HG03139 (cell line): ENCODE data around the gene ERBB2.

Experiments
- ATAC-seq: cut with Tn5 transposase; IDR thresholded peaks from one replicate; pipeline ENCODE4 v1.9.1; 2021; ENCODE audit not compliant: unreplicated experiment

ERBB2 gene

DNA sequence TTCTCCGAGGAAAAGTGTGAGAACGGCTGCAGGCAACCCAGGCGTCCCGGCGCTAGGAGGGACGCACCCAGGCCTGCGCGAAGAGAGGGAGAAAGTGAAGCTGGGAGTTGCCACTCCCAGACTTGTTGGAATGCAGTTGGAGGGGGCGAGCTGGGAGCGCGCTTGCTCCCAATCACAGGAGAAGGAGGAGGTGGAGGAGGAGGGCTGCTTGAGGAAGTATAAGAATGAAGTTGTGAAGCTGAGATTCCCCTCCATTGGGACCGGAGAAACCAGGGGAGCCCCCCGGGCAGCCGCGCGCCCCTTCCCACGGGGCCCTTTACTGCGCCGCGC lies at the start of gene ERBB2:
Gene ERBB2 (plus strand): TSS at position 247 of the 330 bp plus-strand sequence. CDS start 175 bp downstream, outside the sequence.
- ATAC-seq: no peak

GRCh38 chr17:39650121-39650579 lies 49.7 kb upstream of the ERBB2 start:
- ATAC-seq: no peak

DNA sequence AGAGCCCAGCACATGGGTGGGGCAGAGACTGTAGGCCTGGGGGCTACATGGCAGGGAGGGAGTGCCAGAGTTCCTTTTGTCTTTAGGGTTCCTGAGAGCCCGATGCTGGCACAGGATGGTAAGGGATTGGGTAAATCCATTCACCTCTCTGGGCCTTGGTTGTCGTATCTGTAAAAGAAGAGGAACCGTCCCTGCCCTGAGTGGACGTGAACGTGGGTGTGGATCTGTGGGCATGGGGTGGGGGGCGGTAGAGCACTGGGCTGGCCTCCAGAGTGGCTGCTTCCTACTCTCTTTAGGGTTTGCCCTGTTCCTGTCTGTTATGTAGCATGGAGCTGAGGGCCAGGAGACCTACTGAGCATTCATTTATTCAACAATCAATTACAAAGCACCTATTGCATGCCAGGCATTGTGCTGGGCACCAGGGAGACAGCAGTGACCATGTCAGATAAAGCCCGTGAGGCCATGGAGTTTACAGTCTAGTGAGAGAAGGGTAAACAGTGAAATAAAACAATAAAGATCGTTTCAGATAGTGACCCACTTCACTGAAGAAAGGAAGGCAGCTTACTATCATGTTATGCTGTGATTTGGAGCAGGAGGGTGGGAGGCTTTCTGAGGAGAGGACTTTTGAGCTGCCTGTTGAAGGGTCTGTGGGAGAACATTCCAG lies 47.8 kb upstream of the ERBB2 start:
- no peak for ATAC-seq

DNA sequence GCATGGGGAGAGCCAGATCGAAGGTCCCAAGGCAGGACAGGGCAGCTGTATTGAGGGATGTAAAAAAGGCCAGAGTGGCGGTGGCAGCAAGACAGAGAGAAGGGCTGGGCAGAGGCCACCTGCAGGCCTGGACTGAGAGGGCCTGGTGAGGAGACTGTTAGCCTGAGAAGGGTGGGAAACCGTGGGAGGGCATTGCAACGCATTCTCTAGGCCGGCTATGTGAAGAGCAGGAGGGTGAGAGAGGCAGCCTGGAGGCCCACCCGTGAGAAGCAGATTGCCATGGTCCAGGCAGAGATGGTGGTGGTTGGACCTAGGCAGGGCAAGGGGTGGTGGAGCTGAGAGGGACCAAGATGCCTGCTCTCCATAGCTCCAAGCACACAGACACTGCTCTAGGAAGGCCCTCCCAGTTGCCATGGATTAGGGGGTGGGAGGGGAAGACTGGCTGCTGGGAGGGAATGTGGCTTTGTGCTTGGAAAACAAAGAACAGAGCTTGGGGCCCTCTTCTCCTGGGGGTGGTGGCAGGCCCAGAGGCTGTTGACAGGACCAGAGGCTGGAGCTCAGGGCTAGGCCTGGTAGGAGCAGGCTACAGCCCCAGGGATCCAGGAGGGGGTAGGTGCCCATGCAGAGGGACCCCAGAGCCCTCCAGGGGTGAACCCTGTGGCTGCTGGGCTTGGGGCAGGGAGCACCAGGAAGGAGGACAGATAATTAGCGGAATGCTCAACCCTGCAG lies 47.1 kb upstream of the ERBB2 start:
- ATAC-seq: no peak

GRCh38 chr17:39653316-39653661 lies 46.6 kb upstream of the ERBB2 start:
- ATAC-seq: no peak

DNA sequence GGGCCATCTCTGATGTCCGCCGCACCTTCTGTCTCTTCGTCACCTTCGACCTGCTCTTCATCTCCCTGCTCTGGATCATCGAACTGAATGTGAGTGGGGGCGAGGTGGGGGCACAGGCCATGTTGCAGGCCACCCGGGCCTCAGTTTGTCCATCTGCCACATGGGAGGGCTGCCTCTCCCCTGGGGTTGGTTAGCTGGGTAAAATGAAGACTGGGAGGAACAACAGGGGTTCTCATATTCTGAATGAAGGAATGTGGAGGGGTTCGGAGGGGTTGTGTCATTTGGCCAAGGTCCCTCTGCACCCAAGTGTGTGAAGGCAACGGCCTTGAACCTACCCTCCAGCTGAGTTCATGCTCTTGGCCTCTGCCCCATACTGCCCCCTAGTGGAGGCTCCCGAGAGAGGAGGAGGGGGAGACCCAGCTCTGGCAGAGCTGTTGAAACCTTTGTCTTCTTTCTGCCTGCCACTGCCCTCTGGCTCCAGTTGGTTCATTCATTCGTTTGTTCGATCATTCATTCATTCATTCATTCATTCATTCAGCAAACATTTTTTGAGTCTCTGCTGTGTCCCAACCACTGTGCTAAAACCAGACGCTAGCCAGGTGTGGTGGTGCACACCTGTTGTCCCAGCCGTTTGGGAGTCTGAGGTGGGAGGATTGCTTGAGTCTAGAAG lies 46.1 kb upstream of the ERBB2 start:
- no peak for ATAC-seq

- ATAC-seq: no peak
Observed at GRCh38 chr17:39655105-39655504, 44.8 kb upstream of the ERBB2 start.

DNA sequence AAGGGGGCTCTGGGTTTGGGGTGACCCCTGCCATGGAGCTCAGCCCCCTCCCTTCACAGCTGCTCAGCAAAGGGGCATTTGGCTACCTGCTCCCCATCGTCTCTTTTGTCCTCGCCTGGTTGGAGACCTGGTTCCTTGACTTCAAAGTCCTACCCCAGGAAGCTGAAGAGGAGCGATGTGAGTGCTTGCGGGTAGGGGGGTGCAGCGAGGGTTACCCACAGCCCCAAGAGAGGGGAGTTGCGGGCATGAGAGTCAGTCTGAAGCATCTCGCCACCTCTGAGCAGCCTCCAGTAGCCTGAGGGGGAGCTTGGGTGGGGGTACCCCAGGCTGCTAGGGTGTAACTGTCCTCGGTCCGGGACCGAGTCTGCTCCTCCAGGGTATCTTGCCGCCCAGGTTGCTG lies 41.5 kb upstream of the ERBB2 start:
- no peak for ATAC-seq

DNA sequence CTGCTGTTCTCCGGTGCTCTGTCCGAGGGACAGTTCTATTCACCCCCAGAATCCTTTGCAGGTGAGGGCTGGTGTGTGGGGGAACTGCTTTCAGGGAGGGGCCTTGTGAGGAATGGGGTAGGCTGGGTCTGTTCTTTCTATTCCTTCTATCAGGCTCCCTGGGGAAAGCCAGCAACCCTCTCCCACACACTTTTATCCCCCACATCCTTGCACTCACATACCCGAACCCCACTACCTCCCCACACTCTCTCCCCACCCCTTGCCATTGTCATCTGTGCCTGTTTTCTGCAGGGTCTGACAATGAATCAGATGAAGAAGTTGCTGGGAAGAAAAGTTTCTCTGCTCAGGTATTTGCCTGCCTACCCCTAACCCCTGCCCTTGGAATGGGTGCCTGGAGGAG lies 41.1 kb upstream of the ERBB2 start:
- no peak for ATAC-seq

GRCh38 chr17:39659279-39660010 lies 40.4 kb upstream of the ERBB2 start:
- ATAC-seq: no peak

DNA sequence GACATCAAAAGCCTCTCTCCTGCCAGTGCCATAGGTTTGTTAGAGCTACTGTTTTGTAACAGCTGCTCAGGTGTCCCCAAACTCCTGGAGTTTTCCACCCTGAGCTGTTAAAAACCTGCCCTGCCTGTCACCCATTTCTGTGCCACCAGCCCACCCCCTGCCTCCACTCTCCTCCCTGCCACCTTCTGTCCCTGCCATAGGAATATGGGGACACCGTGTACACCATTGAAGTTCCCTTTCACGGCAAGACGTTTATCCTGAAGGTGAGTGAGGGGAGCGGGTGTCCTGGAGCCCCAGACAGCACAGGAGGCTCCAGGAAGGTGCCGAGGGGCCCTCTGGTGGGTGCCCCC lies 39.9 kb upstream of the ERBB2 start:
- no peak for ATAC-seq

DNA sequence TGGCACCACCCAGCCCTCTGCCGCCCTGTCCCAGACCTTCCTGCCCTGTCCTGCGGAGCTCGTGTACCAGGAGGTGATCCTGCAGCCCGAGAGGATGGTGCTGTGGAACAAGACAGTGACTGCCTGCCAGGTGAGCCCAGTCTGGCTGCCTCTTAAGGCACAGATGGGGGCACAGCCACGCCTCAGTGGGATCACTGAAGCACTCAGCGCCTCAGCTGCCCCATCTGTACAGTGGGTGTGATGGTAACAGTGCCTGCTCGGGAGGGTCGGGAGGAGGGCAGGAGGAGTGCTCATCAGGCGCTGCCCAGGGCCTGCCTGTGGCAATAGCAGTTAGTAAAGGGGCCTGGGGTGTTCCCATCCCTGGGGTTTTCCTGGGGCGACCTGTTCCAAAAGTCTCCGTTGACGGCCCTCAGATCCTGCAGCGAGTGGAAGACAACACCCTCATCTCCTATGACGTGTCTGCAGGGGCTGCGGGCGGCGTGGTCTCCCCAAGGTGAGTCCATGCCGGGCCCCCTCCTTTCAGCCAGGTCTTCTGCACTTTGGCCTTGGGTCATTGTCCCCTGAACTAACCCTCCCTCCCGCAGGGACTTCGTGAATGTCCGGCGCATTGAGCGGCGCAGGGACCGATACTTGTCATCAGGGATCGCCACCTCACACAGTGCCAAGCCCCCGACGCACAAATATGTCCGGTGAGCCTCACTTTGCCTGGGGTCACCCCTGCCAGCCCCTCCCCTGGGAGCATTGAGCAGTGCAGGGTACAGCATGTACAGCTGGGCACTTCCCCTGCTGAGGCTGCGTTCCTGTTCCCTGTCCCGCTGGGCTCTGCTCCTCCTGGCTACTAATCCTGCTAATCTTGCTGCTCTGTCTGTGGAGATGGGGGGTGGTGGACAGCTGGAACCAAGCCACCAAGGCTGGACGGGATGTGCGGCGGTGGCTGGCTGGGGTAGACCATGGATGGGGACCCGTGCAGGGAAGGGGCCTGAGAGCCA lies 39.2 kb upstream of the ERBB2 start:
- no peak for ATAC-seq

DNA sequence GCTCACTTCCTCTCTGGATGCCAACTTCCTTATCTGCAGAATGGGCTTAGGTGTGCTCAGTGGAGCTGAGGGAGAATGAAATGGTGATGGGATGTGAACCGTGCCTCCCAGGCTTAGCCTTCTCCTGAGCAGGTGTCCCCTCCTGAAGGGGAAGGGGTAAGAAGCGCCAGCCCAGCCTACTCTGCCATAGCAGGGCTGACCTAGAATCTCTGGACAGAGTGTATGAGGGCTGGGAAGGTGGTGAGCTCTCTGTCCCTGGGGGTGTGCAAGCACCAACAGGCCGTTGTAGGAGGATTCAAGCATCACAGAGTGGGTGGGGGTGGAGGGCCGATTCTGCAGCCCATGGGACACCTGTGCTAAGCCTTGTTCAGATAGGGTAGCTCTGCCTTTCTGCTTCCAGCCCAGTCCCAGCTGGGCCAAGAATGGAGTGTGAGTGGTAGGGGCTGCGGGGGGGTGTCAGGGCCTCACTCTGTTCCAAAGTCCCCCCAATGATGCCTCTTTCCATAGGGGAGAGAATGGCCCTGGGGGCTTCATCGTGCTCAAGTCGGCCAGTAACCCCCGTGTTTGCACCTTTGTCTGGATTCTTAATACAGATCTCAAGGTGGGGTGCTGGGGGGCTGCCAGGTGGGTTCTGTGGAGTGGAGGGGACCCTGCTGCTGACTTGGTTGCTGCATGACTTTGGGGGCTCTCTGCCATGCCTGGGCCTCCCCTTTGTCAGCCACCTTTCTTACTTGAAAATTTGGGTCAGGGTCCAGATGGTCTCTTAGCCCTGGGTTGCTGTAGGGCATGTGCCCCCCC lies 37.9 kb upstream of the ERBB2 start:
- no peak for ATAC-seq

DNA sequence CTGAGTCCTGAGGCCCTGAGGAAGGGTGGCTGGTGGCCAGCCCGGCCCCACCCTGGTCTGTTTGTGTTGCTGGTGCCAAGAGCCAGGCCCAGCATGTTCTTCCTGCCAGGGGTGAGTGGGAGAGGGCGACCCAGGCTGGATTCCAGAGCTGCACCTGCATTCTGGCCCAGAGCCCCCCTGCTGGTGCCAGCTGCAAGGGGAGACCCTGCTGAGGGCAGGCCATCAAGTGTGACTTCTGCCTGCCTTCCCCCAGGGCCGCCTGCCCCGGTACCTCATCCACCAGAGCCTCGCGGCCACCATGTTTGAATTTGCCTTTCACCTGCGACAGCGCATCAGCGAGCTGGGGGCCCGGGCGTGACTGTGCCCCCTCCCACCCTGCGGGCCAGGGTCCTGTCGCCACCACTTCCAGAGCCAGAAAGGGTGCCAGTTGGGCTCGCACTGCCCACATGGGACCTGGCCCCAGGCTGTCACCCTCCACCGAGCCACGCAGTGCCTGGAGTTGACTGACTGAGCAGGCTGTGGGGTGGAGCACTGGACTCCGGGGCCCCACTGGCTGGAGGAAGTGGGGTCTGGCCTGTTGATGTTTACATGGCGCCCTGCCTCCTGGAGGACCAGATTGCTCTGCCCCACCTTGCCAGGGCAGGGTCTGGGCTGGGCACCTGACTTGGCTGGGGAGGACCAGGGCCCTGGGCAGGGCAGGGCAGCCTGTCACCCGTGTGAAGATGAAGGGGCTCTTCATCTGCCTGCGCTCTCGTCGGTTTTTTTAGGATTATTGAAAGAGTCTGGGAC lies 37.1 kb upstream of the ERBB2 start:
- ATAC-seq: no peak

- ATAC-seq: no peak
Observed at GRCh38 chr17:39663340-39663687, 36.5 kb upstream of the ERBB2 start.

- ATAC-seq: no peak
Observed at GRCh38 chr17:39663688-39664580, 35.9 kb upstream of the ERBB2 start.

GRCh38 chr17:39664581-39665561 lies 35.0 kb upstream of the ERBB2 start, which contains the start of gene TCAP:
Gene TCAP, plus strand, starts transcription at chr17:39665349. Its CDS starts 11 bp downstream, at chr17:39665360.
- no peak for ATAC-seq
